GM19468 (cell line): Measurements from ENCODE around the gene KRTAP12-1.
"Not testable (repeated sequence)": the region's sequence is repeated elsewhere in the genome, so short reads cannot be mapped to it uniquely, and the experiment has no call there.

Experiments used
- ATAC-seq: cut with Tn5 transposase; IDR thresholded peaks from one replicate; pipeline ENCODE4 v1.9.1; 2021; ENCODE audit warnings: mild to moderate bottlenecking, moderate library complexity, moderate number of reproducible peaks; ENCODE audit not compliant: unreplicated experiment; ENCODE audit errors: extremely low read depth

The KRTAP12-1 gene

GRCh38 chr21:44649521-44650100 lies 32.4 kb downstream of the KRTAP12-1 start:
- no peak for ATAC-seq

GRCh38 chr21:44648557-44649311 lies 33.2 kb downstream of the KRTAP12-1 start:
- ATAC-seq: no peak

- ATAC-seq: no peak
These were observed 34.8 kb downstream of the KRTAP12-1 start for GRCh38 chr21:44647222-44647552.

- not testable (repeated sequence) for ATAC-seq
These were observed 35.4 kb downstream of the KRTAP12-1 start, which contains the start of gene KRTAP10-11 for GRCh38 chr21:44646366-44647221. KRTAP10-11 (plus strand) TSS chr21:44646414; CDS start chr21:44646459, 45 bp downstream.

- ATAC-seq: no peak
These were observed 37.1 kb downstream of the KRTAP12-1 start for GRCh38 chr21:44644878-44645277.

DNA sequence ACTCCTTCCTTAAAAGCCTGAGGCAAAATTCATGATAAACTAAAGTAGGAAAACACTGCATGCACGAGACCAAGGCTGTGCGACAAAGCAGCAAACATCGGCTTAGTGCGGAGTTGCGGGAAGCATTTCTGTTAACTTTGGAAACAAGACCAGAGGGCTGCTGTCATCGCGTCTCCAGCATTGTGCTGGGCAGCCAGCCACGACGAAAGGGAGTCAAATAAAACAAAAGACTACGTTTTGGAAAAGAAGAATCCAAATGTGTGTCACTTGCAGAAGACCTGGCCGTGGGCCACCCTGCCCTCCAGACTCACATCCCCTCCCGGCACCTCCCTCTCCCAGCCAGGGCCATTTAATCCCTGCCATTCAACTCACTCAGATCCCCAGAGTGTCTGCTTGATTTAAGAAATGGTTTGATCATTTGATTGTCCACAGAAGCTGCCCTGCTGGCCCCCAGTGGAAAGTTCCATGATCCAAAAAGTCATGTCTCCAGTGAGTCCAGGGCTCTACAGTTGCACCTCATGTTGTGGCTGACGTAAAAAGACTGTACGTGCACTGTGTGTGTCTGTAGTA lies 38.1 kb downstream of the KRTAP12-1 start:
- ATAC-seq: no peak

DNA sequence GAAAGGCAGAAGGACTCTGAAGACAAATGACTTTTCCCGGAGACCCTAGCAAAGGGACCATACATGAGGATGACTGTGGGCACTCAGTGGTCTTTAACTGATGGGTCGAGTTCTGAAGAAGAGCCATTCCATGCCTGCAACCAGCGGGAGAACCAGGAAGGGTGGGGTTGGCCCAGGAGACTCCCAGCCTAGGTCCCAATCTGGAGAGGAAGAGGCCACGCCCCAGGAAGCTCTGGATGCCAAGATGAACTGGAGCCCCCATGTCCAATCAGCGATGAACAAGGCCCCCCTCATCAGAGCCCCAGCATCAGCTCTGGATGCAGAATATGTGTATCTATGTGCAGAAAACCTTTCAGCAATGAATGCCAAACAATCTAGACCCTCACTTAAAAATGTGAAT lies 41.2 kb downstream of the KRTAP12-1 start:
- no peak for ATAC-seq

GRCh38 chr21:44639331-44639655 lies 42.7 kb downstream of the KRTAP12-1 start:
- ATAC-seq: no peak

- not testable (repeated sequence) for ATAC-seq
These were observed 43.2 kb downstream of the KRTAP12-1 start for GRCh38 chr21:44638506-44639330.

GRCh38 chr21:44637851-44638348 lies 44.1 kb downstream of the KRTAP12-1 start:
- ATAC-seq: not testable (repeated sequence)

DNA sequence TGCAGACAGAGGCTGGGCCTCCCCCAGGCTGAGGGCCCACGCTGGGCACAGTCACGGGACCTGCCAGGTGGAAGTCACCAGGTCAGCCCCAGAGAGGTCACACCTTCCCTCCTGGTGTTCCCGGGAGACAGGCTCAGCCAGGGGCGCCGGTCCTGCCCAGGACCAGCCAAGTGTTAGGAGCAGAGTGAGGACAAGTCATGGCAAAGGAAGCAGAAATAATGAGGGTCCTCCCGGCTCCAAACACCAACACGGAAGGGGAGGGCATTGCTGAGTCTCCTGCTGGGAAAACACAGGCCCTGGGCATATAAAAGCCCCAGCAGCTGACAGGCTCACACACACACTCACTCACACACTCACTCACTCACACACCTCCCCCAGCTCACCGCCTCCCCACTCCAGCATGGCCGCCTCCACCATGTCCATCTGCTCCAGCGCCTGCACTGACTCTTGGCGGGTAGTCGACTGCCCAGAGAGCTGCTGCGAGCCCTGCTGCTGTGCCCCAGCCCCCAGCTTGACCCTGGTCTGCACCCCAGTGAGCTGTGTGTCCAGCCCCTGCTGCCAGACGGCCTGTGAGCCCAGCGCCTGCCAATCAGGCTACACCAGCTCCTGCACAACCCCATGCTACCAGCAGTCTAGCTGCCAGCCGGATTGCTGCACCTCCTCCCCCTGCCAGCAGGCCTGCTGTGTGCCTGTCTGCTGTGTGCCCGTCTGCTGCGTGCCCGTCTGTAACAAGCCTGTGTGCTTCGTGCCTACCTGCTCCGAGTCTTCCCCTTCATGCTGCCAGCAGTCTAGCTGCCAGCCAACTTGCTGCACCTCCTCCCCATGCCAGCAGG lies 44.7 kb downstream of the KRTAP12-1 start, which contains the start of gene KRTAP10-10:
Gene KRTAP10-10 (plus strand): TSS at position 339 of the 833 bp plus-strand sequence. CDS start 62 bp downstream, at position 401.
- ATAC-seq: no peak

GRCh38 chr21:44636209-44637017 lies 45.5 kb downstream of the KRTAP12-1 start:
- no peak for ATAC-seq

DNA sequence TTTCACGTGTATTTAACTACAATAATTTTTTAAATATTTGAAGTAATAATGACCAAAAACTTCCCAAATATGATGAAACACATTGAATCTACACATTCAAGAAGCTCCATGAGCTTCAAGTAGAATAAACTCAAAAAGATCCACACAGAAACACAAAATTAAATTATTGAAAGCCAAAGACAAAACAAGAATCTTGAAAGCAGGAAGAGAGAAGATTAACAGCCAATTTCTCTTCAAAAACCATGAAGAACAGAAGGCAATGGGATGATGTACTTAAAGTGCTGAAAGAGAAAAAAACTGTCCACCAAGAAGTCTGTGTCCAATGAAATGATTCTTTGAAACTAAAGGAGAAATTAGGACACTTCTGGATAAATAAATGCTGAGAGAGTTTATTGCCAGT lies 49.9 kb downstream of the KRTAP12-1 start:
- ATAC-seq: no peak
